Superior temporal gyrus (tissue), 1 donor: ENCODE data around the gene LENG8.
"Not testable (repeated sequence)": the region's sequence is repeated elsewhere in the genome, so short reads cannot be mapped to it uniquely, and the experiment has no call there.

Experiments used
- DNase-seq: peaks from one replicate; pipeline ENCODE4 v3.0.0-alpha.2; 2016; ENCODE audit errors: extremely low spot score

The LENG8 gene

DNA sequence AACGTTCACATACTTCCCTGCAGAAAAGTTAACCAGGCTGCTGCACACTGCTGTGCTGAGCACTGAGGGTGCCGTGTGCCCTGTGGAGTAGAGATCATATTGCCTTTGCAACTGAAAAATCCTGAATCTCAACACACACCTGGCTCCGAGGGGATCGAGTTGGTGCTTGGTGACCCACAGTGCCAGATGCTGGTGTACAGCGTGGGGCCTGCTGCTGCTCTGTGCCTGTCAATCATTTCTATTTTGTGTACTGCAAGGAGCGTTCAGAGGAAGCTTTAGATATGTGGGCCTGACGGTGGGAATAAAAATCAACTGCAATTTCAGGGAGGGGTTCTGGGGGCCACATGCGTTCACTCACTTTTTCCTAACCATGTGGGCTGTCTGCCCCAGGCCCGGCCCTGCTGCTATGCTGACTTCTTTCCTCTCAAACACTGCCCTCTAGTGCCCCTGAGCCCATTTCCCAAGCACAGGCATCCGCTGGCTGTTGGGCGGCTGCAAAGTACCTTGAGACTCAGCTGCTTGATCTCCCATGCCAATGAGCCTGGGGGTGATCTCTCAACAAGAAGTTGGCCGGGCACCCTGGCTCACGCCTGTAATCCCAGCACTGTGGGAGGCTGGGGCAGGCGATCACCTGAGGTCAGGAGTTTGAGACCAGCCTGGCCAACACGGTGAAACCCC is 9.7 kb upstream of the LENG8 start:
- peak; percentile 87 for DNase-seq

DNA sequence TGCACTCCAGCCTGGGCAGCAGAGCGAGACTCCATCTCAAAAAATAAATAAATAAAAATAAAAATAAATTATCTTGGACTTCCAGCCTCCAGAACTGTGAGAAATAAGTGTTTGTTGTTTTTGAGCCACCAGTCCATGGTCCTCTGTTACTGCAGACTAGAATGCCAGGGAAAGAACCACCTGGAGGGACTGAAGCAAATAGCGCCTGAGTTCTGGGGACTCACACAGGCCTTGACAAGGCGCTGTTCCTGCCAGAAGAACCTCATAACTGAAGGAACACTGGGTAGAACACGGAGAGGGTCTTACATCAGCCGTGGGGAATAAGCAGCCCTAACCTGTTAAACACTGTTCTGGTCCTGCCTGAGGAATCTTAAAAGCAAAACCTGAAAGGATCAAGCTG is 8.4 kb upstream of the LENG8 start:
- DNase-seq: no peak

- no peak for DNase-seq
Observed at GRCh38 chr19:54444737-54445136, 4.3 kb upstream of the LENG8 start.

- not testable (repeated sequence) for DNase-seq
Observed at GRCh38 chr19:54446349-54446748, 2.6 kb upstream of the LENG8 start.

DNA sequence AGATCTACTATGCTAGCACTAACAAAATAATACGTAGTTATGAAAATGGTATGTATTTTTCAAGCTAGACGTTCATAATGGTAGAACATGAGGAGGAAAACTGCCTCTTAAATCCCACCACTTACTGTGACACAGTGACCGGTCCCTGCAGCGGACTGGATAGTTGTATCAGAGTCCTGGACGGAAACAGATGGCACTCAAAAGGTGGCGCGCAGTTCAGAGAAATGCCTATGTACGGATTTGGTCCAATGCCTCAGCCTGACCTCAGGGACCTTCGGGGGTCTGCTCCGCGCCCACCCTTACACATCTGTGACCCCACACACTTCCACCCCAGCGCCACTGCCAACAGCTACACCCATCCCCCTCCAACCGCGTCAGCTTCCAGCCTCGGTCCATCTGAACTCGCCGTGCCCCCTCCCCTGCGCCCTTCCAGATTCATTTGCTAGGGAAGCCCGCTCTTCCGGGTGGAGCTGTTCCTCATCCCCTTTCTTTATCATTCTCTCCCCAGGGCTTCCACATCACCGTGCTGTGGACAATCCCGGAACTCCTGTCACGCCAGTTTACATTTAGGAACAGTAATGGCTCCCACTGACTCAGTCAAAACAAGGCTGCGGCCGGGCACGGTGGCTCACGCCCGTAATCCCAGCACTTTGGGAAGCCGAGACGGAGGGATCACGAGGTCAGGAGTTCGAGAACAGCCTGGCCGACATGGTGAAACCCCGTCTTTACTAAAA is 792 bp upstream of the LENG8 start:
- DNase-seq: peak; percentile 38

GRCh38 chr19:54449701-54450069 is 686 bp downstream of the LENG8 start:
- no peak for DNase-seq

DNA sequence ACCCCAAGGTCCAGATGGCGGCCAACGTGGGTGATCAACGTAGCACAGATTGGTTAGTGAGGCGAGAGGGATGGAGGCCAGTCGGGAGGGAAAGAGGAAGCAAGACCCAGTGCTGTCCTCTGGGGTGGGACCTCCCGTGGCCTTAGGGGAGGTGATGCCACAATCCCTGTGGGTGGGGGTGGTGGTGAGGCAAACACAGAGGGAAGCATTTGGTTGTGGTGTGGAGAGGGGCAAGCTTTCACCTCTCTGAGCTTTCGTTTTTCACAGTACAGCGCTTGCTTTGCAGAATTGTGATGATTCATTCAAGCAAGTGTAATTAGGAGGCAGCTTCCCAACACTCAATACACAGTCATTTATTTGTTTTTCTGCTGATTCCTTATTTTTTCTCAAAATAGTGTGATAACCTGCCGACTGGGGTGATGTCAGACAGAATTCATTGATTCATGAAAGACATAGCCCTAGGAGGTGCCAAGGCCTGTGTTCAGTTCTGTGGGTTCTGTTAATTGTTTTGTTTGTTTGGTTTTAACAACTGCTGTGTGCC is 2.4 kb downstream of the LENG8 start:
- no peak for DNase-seq

DNA sequence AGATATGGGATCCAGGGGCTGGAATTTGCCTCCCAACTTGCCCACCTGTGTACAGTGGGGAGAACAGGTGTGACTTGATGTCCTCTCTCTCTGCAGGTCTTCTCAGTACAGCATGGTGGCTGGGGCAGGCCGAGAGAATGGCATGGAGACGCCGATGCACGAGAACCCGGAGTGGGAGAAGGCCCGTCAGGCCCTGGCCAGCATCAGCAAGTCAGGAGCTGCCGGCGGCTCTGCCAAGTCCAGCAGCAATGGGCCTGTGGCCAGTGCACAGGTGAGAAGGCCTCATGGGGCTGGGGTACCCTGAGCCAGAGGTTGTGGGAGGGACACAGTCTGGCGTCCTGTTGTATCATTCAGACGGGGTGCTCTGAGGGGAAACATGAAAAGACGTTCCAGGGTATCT is 3.0 kb downstream of the LENG8 start:
- DNase-seq: no peak

DNA sequence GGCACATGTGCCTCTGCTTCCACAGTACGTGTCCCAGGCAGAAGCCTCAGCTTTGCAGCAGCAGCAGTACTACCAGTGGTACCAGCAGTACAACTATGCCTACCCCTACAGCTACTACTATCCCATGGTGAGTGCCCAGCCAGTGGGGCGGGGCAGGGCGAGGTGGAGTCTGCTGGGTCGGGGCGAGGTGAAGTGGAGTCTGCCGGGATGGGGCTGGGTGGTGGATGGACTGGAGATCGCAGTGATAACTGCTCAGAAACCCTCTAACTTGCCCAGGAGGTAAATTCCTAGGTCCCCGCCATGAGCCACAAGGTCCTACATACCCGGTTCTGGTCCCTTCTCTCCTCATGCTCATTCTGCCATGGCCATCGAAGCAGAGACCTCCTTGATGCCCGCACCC is 3.6 kb downstream of the LENG8 start:
- no peak for DNase-seq

DNA sequence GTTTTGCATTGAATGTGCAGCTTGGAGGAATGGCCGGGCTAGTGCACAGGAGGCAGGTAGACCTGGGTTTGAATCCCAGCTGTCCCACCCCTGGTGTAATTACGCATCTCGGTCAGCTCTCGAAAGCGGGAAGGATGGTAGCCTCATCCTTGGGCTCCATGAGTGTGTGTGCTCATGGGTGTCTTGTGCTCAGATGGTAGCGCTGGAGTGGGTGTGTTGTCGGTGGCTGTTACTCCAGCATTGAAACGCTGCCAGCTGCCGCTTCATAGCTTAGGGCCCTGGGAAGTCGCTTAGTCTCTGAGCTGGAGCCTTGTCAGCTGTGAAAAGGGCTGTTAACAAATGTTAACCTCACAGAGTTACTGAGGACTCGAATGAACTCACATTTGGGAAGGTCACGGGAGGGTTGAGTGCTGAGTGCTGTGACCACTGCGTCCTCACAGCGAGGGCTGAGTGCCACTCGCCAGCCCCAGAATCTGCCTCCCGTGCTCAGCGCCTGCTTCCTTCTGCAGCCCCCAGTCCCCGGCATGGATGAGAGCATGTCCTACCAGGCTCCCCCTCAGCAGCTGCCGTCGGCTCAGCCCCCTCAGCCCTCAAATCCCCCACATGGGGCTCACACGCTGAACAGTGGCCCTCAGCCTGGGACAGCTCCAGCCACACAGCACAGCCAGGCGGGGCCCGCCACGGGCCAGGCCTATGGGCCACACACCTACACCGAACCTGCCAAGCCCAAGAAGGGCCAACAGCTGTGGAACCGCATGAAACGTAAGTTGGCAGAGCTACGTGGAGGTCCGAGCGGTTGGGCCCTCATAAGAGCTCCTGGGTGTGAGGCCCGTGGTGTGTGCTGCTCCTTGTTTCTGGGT is 5.2 kb downstream of the LENG8 start:
- no peak for DNase-seq

GRCh38 chr19:54454781-54455675 is 6.0 kb downstream of the LENG8 start:
- DNase-seq: no peak

- DNase-seq: no peak
Observed at GRCh38 chr19:54455786-54456422, 6.9 kb downstream of the LENG8 start.

DNA sequence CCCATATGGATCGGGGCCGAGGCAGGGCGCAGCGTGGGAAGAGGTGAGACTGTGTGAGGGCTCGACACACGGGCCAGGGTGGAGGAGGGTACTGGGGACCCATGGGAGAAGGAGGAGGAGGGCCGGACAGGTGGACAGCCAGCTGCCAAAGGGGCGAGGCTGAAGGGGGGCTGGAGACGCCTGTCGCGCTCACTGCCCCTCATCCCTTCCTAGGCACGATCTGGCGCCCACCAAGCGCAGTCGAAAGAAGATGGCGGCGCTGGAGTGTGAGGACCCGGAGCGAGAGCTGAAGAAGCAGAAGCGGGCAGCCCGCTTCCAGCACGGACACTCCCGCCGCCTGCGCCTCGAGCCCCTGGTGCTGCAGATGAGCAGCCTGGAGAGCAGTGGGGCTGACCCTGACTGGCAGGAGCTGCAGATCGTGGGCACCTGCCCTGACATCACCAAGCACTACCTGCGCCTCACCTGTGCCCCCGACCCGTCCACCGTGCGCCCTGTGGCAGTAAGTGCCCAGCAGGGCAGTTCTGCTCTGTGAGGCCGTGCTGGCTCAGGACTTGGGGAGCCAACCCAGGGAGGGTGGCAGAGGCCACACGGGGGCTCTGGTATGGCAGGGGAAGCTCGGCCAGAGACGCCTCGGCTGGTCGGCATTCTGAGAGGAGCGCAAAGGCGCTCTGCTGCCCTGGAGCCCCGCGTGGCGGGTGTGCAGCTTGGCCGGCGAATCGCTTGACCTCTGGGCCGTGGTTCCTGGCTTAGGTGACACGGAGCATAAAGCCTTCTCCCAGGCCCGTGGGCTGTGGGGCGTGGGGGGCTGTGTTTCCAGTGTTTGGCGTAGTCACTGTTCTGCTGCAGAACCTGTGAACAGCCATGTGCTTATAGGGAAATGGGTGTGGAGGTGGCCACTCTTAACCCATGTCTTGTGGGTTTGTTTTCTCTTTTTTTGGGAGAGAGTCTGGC is 7.7 kb downstream of the LENG8 start:
- no peak for DNase-seq

GRCh38 chr19:54457773-54458647 is 9.0 kb downstream of the LENG8 start:
- no peak for DNase-seq

- no peak for DNase-seq
Observed at GRCh38 chr19:54458648-54459281, 9.8 kb downstream of the LENG8 start.

GRCh38 chr19:54459282-54460229 is 10.6 kb downstream of the LENG8 start:
- DNase-seq: no peak
